H1 (cell line): Measurements from ENCODE around the gene FBXO46. TPM values are rescaled to one million over a fixed set of nuclear protein-coding genes. Genes with fewer than 3 reads are reported as not detected.

Experiments used
- HDAC2 ChIP-seq, 2 experiments: fragments of 300-600 bp in 1 of 2; sonication (generic) in 1 of 2; IDR thresholded peaks; 2 replicates each; pipeline ENCODE4 v1.6.1; 2011 to 2012; ENCODE audit warnings: low read depth in 2 of 2, low read length in 2 of 2, mild to moderate bottlenecking in 2 of 2, moderate library complexity in 2 of 2, borderline replicate concordance in 1 of 2, inconsistent platforms in 1 of 2
- KDM5A ChIP-seq: fragments of 200-600 bp; IDR thresholded peaks from 2 replicates; pipeline ENCODE4 v1.7.1; 2012; ENCODE audit warnings: mild to moderate bottlenecking, low read length, inconsistent platforms, mixed read lengths
- polyA plus RNA-seq, 7 experiments: library from polyadenylated mRNA; depleted of rRNA in 3 of 7; stranded (reverse) in 5 of 7; unstranded in 2 of 7; fragments of >200 nt in 5 of 7; fragments of 200-250 nt in 2 of 7; gene quantifications; 1 replicate in 5 of 7; 2 replicates in 1 of 7; 4 replicates in 1 of 7; pipeline versions ENCODE4 v1.2.1 to v1.2.3, GENCODE V29; 2011 to 2013; ENCODE audit warnings: missing spikeins in 2 of 7, mixed read lengths in 2 of 7
- total RNA-seq: library from RNA; stranded (reverse); fragmentation: NEBNext Ultra II Directional; extraction: Animal tissue kit (Norgen Biotek cat#: 25700); gene quantifications from 2 replicates; pipeline ENCODE4 v1.2.1, GENCODE V29; 2021

The FBXO46 gene
- total and polyA plus RNA-seq, 2 of the 8 experiments (the other 6 are each of a cell fraction or from before 2014, with no cell fraction given) = 11.2 to 38.9 TPM

DNA sequence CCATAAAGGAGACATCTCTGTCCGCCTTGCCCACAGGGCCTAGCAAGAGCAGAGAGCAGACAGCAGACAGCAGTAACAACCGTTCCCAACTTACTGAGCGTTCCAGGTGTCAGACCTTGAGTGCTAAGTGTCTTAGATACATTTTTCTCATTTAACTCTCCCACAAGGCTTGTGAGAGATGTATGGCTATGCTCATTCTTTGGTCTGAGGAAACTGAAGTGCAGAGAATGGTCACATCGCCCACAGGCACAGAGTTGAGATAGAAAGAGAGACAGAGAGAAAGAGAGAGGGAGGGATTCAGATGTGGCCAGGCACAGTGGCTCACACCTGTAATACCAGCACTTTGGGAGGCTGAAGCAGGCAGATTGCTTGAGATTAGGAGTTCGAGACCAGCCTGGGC, 16.8 kb upstream of the FBXO46 start (continued):
- TF ChIP-seq KDM5A (no peak), HDAC2 (IDR thresholded peaks at IDR 0.05; ENCODE audit: borderline replicate concordance in 1 of 2, low read depth in 2 of 2, low read length in 2 of 2) (no peak)
